ENCODE results near the gene SDR39U1.
A peak's percentile ranks its signal among the peaks of the same experiment; 100 is the strongest.

Gene SDR39U1

GRCh38 chr14:24408764-24409163, 33.8 kb downstream of the SDR39U1 start:
- TF ChIP-seq SPI1 (IDR thresholded peaks at IDR 0.05; ENCODE audit: borderline replicate concordance, low read depth) = no peak
- TF ChIP-seq POLR2AphosphoS5 (IDR thresholded peaks at IDR 0.05; ENCODE audit: low read depth) = no peak
- no peak for TF ChIP-seq REST (IDR thresholded peaks at IDR 0.05; ENCODE audit: insufficient replicate concordance, low read depth)
- TF ChIP-seq GABPA (IDR thresholded peaks at IDR 0.05; ENCODE audit: low read depth) = no peak
- no peak for TF ChIP-seq CTCF (IDR thresholded peaks at IDR 0.05; ENCODE audit: insufficient read depth, low read length)
- DNase-seq (ENCODE audit: low read depth in 1 of 2, low spot score in 1 of 2) = peak in 1 of 2 experiments; percentile 55
- H3K4me3 ChIP-seq (replicated peaks; ENCODE audit: insufficient read depth, low read length) = no peak overlapping the region
- no peaks in the 10 kb centered on the region for H3K27me3 ChIP-seq (ENCODE audit: insufficient read depth, poor library complexity, severe bottlenecking)
- H3K27ac ChIP-seq (replicated peaks) = no peak overlapping the region

- Histone ChIP-seq H3K27ac (replicated peaks) (no peak overlapping the region), H3K27me3 (ENCODE audit: insufficient read depth, poor library complexity, severe bottlenecking) (no peaks in the 10 kb centered on the region), H3K4me3 (replicated peaks; ENCODE audit: insufficient read depth, low read length) (no peak overlapping the region)
- TF ChIP-seq REST (IDR thresholded peaks at IDR 0.05; ENCODE audit: insufficient replicate concordance, low read depth) (no peak), CTCF (IDR thresholded peaks at IDR 0.05; ENCODE audit: insufficient read depth, low read length) (no peak), SPI1 (IDR thresholded peaks at IDR 0.05; ENCODE audit: borderline replicate concordance, low read depth) (no peak), POLR2AphosphoS5 (IDR thresholded peaks at IDR 0.05; ENCODE audit: low read depth) (no peak), GABPA (IDR thresholded peaks at IDR 0.05; ENCODE audit: low read depth) (no peak)
- DNase-seq (ENCODE audit: low read depth in 1 of 2, low spot score in 1 of 2) = no peak
Observed at GRCh38 chr14:24407608-24408325, 34.8 kb downstream of the SDR39U1 start.

GRCh38 chr14:24406416-24406815, 36.2 kb downstream of the SDR39U1 start:
- no peak overlapping the region for H3K4me3 ChIP-seq (replicated peaks; ENCODE audit: insufficient read depth, low read length)
- H3K27ac ChIP-seq (replicated peaks) = no peak overlapping the region
- DNase-seq (ENCODE audit: low read depth in 1 of 2, low spot score in 1 of 2) = no peak
- TF ChIP-seq CTCF (IDR thresholded peaks at IDR 0.05; ENCODE audit: insufficient read depth, low read length) (no peak), GABPA (IDR thresholded peaks at IDR 0.05; ENCODE audit: low read depth) (no peak), POLR2AphosphoS5 (IDR thresholded peaks at IDR 0.05; ENCODE audit: low read depth) (no peak), REST (IDR thresholded peaks at IDR 0.05; ENCODE audit: insufficient replicate concordance, low read depth) (no peak), SPI1 (IDR thresholded peaks at IDR 0.05; ENCODE audit: borderline replicate concordance, low read depth) (no peak)
- no peaks in the 10 kb centered on the region for H3K27me3 ChIP-seq (ENCODE audit: insufficient read depth, poor library complexity, severe bottlenecking)

All from HL-60 (cell line).